Caki2 (cell line): ENCODE results near the gene SNX9. TPM values are rescaled to one million over a fixed set of nuclear protein-coding genes. Genes with fewer than 3 reads are reported as not detected.
"Not testable (repeated sequence)": the region's sequence is repeated elsewhere in the genome, so short reads cannot be mapped to it uniquely, and the experiment has no call there.

ENCODE experiments used
- DNase-seq: peaks from one replicate; pipeline ENCODE4 v3.0.0-alpha.2; 2015; ENCODE audit warnings: low read depth
- in situ Hi-C: cut with HindIII; loops from 2 replicates; pipeline ENCODE4 v1.10.0; 2016; ENCODE audit warnings: low sequenced_read_pairs, low pct_unique_long_range_greater_than_20kb, mixed read lengths
- total RNA-seq: library from RNA; depleted of rRNA; stranded (reverse); fragments of >200 nt; shearing (Covaris generic); gene quantifications from 2 replicates; pipeline ENCODE4 v1.2.3, GENCODE V29; 2014; ENCODE audit warnings: low replicate concordance

The SNX9 gene
- total RNA-seq, 1 experiment from 2014 or later = 26.4 TPM

- in situ Hi-C loops = no loop called here
- DNase-seq = no peak
Observed at GRCh38 chr6:157954150-157955117, 131.4 kb downstream of the SNX9 start.

GRCh38 chr6:157955675-157956074 lies 132.6 kb downstream of the SNX9 start:
- DNase-seq = no peak
- in situ Hi-C loops = no loop called here

- in situ Hi-C loops = no loop called here
- no peak for DNase-seq
Observed at GRCh38 chr6:157956171-157956730, 133.2 kb downstream of the SNX9 start.

- no peak for DNase-seq
- in situ Hi-C loops = no loop called here
Observed at GRCh38 chr6:157959451-157960227, 136.6 kb downstream of the SNX9 start.

- in situ Hi-C loops = no loop called here
Observed at GRCh38 chr6:157961153-157961831, 138.2 kb downstream of the SNX9 start.

GRCh38 chr6:157961832-157962575 lies 139.0 kb downstream of the SNX9 start:
- DNase-seq = no peak
- in situ Hi-C loops = no loop called here

More at GRCh38 chr6:157961153-157961831, 138.2 kb downstream of the SNX9 start:
- DNase-seq = no peak

- in situ Hi-C loops = no loop called here
- DNase-seq = no peak
Observed at GRCh38 chr6:157962601-157963302, 139.7 kb downstream of the SNX9 start.

GRCh38 chr6:157964100-157964499 lies 141.1 kb downstream of the SNX9 start:
- DNase-seq = no peak
- in situ Hi-C loops = no loop called here

GRCh38 chr6:157965387-157965786 lies 142.3 kb downstream of the SNX9 start:
- DNase-seq = no peak
- in situ Hi-C loops = no loop called here

- no peak for DNase-seq
- in situ Hi-C loops = no loop called here
Observed at GRCh38 chr6:157966589-157966977, 143.5 kb downstream of the SNX9 start.

GRCh38 chr6:157967020-157967419 lies 144.0 kb downstream of the SNX9 start:
- DNase-seq = no peak
- in situ Hi-C loops = no loop called here

GRCh38 chr6:157967486-157967885 lies 144.4 kb downstream of the SNX9 start:
- in situ Hi-C loops = no loop called here
- DNase-seq = no peak

- in situ Hi-C loops, DNase-seq: not testable (repeated sequence)
Observed at GRCh38 chr6:157972177-157972576, 149.1 kb downstream of the SNX9 start.

- no peak for DNase-seq
- in situ Hi-C loops = no loop called here
Observed at GRCh38 chr6:157974341-157974894, 151.4 kb downstream of the SNX9 start.

- in situ Hi-C loops = no loop called here
- DNase-seq = no peak
Observed at GRCh38 chr6:157974967-157975366, 151.9 kb downstream of the SNX9 start.

GRCh38 chr6:157975456-157975855 lies 152.4 kb downstream of the SNX9 start:
- in situ Hi-C loops = no loop called here

More at GRCh38 chr6:157975456-157975855, 152.4 kb downstream of the SNX9 start:
- DNase-seq = no peak
